Peyer's patch (tissue), 4 donors: ENCODE results near the gene DGKH.

Experiments
- POLR2A ChIP-seq, 2 donors: fragments of 450-650 bp; IDR thresholded peaks; one replicate each; pipeline ENCODE4 v1.5.1; 2017; ENCODE audit warnings: antibody characterized with exemption in 2 of 2, mild to moderate bottlenecking in 2 of 2, moderate library complexity in 2 of 2
- TF ChIP-seq, protein P1 (sequence below), 6 experiments: fragments of 450-650 bp in 4 of 6; fragments of 200-600 bp in 2 of 6; sonication (generic) in 1 of 6; IDR thresholded peaks; one replicate each; pipeline ENCODE4 v1.5.1; 2017 to 2019; ENCODE audit warnings: antibody characterized with exemption in 6 of 6, mild to moderate bottlenecking in 3 of 6, moderate library complexity in 1 of 6

DNA sequence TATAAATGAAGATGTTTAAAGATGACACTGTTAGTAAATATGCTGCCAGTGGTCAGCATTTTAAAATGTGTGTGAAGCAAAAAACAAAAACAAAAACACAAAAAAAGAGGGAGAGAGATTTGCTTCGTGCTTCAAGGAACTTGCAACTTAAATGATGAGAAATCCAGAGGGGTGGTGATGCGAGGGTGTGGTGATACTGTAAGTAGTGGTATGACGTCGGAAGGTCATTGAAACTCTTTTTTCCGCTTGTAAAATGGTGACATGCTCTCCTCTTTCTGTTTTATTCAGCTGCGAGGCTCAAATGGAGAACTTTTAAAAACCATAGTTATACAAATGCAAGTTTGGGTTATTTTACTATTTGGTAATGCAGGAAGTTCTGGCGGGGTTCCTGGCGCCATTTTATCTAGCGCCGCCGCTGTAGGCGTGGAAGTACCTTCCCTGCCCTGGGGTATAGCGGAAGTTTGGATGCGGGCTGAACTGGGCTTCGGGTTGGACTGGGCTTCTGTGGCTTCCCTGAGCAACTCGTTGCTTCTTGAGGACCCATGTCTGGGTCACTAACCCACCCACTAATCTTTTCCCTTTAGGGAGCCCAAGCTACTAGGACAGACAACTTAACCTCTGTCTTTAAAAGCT, 34.8 kb downstream of the DGKH start:
- TF ChIP-seq, protein P1, sequence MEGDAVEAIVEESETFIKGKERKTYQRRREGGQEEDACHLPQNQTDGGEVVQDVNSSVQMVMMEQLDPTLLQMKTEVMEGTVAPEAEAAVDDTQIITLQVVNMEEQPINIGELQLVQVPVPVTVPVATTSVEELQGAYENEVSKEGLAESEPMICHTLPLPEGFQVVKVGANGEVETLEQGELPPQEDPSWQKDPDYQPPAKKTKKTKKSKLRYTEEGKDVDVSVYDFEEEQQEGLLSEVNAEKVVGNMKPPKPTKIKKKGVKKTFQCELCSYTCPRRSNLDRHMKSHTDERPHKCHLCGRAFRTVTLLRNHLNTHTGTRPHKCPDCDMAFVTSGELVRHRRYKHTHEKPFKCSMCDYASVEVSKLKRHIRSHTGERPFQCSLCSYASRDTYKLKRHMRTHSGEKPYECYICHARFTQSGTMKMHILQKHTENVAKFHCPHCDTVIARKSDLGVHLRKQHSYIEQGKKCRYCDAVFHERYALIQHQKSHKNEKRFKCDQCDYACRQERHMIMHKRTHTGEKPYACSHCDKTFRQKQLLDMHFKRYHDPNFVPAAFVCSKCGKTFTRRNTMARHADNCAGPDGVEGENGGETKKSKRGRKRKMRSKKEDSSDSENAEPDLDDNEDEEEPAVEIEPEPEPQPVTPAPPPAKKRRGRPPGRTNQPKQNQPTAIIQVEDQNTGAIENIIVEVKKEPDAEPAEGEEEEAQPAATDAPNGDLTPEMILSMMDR (IDR thresholded peaks at IDR 0.05), result no peak
- TF ChIP-seq POLR2A (IDR thresholded peaks at IDR 0.05), result no peak
